Coronary artery (tissue), 2 donors: ENCODE measurements around the gene MRC1.
"Not testable (repeated sequence)": the region's sequence is repeated elsewhere in the genome, so short reads cannot be mapped to it uniquely, and the experiment has no call there.

ENCODE experiments used
- DNase-seq: peaks from one replicate; pipeline ENCODE4 v3.0.0-alpha.2; 2017; ENCODE audit warnings: low spot score
- H3K27ac ChIP-seq, 2 donors: fragments of 200-600 bp; sonication (generic); one replicate each; pipeline ENCODE4 v1.5.1; 2016 to 2019
- H3K4me3 ChIP-seq: fragments of 200-600 bp; sonication (generic); 2 replicates; pipeline ENCODE4 v1.5.1; 2016; ENCODE audit warnings: mild to moderate bottlenecking, moderate library complexity
- CTCF ChIP-seq: fragments of 200-600 bp; sonication (generic); IDR thresholded peaks from one replicate; pipeline ENCODE4 v1.5.1; 2019; ENCODE audit warnings: antibody characterized with exemption

The MRC1 gene

GRCh38 chr10:17923728-17924127 lies 114.6 kb downstream of the MRC1 start:
- Histone ChIP-seq H3K27ac (peak overlapping the region; percentile 33 to 40), H3K4me3 (no peak overlapping the region)
- no peak for DNase-seq
- no peak for TF ChIP-seq CTCF

GRCh38 chr10:17943033-17943745 lies 134.0 kb downstream of the MRC1 start:
- no peak for TF ChIP-seq CTCF
- no peak for DNase-seq
- Histone ChIP-seq H3K27ac (no peak overlapping the region), H3K4me3 (no peak overlapping the region)

GRCh38 chr10:17950269-17950668 lies 141.1 kb downstream of the MRC1 start:
- not testable (repeated sequence) for H3K4me3 ChIP-seq, H3K27ac ChIP-seq, DNase-seq

- DNase-seq: no peak
- Histone ChIP-seq H3K27ac (no peak overlapping the region), H3K4me3 (no peak overlapping the region)
- TF ChIP-seq CTCF: no peak
These were observed 141.6 kb downstream of the MRC1 start for GRCh38 chr10:17950726-17951125.

GRCh38 chr10:17951868-17952371 lies 142.8 kb downstream of the MRC1 start, which contains the start of gene SLC39A12:
Gene SLC39A12, plus strand, starts transcription at chr10:17951918. Its CDS starts 1,359 bp downstream, at chr10:17953277.
- DNase-seq: no peak
- no peak for TF ChIP-seq CTCF
- Histone ChIP-seq H3K27ac (no peak within 1 kb of the TSS), H3K4me3 (no peak within 1 kb of the TSS)

GRCh38 chr10:17954372-17954771 lies 145.2 kb downstream of the MRC1 start:
- H3K27ac ChIP-seq, DNase-seq, H3K4me3 ChIP-seq: not testable (repeated sequence)

GRCh38 chr10:17954861-17955260 lies 145.7 kb downstream of the MRC1 start:
- no peak for TF ChIP-seq CTCF
- DNase-seq: no peak
- no peak overlapping the region for H3K27ac ChIP-seq
- no peak overlapping the region for H3K4me3 ChIP-seq

GRCh38 chr10:17958049-17958448 lies 148.9 kb downstream of the MRC1 start:
- no peak for DNase-seq
- no peak overlapping the region for H3K4me3 ChIP-seq
- H3K27ac ChIP-seq: no peak overlapping the region
- no peak for TF ChIP-seq CTCF
